ENCODE measurements around the gene SORCS2.

SORCS2 gene

DNA sequence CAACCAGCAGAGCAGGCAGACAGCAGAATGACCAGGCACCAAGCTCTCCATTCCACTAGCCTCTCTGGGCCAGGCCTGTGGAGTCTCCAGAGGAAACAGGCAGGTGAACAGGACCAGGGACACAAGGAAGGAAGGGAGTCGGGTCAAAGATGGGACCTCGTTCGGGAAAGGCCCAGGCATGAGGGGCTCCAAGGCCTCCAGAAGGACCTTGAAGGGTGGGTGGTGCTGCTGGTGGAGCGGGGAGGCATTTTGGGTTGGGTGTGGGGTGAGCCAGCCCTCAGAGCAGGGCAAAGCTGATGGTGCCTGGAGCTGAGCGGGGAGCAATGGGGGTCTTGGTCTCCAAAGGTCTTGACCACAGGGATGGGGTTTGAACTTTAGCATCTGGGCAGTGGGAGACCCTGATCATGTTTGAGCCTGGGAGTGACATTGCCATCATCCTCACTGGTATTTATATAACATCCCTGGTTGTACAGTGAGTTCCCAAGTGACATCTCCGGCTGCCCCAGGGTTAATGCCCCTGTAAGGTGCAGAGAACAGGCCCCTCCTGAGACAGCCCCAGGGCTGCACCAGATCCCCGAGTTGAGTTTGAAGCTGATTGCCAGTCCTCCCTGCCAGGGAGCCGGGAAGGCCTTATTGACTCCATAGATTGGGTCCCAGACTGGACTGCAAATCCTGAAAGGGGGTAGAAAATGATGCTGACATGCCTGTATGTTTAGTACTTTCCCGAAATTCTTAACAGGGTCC lies 189.7 kb downstream of the SORCS2 start:
- DNase-seq (ENCODE audit: low spot score) = peak; percentile 33
- TF ChIP-seq, protein P1, sequence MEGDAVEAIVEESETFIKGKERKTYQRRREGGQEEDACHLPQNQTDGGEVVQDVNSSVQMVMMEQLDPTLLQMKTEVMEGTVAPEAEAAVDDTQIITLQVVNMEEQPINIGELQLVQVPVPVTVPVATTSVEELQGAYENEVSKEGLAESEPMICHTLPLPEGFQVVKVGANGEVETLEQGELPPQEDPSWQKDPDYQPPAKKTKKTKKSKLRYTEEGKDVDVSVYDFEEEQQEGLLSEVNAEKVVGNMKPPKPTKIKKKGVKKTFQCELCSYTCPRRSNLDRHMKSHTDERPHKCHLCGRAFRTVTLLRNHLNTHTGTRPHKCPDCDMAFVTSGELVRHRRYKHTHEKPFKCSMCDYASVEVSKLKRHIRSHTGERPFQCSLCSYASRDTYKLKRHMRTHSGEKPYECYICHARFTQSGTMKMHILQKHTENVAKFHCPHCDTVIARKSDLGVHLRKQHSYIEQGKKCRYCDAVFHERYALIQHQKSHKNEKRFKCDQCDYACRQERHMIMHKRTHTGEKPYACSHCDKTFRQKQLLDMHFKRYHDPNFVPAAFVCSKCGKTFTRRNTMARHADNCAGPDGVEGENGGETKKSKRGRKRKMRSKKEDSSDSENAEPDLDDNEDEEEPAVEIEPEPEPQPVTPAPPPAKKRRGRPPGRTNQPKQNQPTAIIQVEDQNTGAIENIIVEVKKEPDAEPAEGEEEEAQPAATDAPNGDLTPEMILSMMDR (IDR thresholded peaks at IDR 0.05) = no peak
- Histone ChIP-seq H3K4me3 (no peak overlapping the region), H3K27ac (no peak overlapping the region)

DNA sequence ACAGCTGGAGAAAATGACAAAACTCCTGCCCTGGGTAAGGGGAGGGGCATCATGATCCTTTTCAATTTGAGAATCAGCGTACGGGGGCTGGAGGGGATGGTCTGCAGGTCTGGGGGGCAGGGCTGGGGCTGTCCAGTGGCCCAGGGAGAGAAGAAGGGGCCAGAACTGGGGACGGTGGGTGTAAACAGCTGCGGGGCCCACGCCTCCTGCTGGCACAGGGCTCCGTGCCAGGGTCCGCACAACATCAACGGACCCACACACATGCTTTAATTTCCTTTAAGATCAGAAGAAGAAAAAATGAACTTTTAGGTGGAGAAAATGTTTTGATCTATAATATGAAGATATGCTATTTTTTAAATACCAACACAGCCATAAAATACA lies 190.3 kb downstream of the SORCS2 start:
- peak; percentile 33 for DNase-seq (ENCODE audit: low spot score)
- TF ChIP-seq, protein P1 (IDR thresholded peaks at IDR 0.05) = no peak
- H3K4me3 ChIP-seq = no peak overlapping the region
- H3K27ac ChIP-seq = no peak overlapping the region

DNA sequence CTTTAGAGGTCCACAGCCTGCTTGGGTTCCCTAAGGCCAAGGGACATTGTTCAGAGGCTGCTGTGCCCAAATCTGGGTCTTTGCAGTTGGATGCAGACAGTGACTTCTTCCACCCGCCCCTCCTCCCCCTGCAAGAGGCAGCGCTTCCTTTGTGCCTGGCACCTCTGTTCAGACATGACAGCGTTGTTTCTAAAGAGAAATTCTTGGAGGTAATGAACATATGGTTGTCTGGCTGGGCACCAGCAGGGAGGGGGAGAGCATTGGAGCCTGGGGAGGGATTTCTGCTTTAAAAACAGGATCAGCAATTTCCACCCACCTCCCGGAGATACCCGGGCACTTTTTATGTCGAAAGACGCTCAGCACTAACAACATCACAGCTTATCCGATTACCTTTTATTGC lies 190.9 kb downstream of the SORCS2 start:
- TF ChIP-seq, protein P1 (IDR thresholded peaks at IDR 0.05) = no peak
- Histone ChIP-seq H3K4me3 (no peak overlapping the region), H3K27ac (no peak overlapping the region)
- peak; percentile 16 for DNase-seq (ENCODE audit: low spot score)

DNA sequence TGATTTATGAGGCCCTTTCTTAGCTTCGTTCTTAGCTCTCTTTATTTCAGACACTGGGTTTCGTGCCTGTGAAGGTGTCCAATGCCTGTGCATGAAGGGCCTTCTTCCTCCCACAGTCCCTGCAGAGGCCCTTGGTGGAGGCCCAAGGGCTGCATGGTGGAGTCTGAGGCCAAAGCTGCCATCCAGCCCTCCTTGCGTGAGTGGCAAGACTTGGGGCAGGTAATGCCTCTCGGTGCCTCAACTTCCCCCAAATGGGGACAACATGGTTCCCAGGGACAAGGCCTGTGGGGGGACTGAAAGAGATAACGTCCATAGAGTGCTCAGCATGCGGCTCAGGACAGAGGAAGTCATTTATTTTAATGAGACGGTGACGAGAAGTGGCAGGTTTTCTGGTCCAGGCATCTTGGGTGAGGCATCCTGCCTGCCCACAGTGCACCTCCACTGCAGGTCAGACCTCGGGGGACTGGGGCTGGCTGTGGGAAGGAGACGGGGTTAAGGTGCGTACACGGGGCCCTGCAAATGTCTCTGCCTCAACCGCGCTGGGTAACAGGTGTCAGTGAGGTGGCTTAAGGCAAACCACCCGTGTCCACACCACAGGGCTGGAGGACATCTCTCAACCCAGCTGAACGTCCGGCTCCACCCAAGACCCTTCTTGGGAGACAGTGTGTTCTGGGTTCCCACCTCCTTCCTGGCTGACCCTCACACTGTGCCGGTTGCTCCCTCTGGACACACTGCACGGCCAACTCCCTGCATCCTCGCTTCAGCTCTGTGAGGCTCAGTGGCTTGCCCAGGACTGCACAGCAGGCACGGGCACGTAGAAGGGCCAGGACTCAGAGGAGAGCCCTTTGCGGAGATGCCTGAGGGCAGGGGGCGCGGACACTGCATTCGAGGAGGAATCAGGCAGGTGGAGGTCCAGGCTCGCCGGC lies 191.9 kb downstream of the SORCS2 start:
- peak; percentile 38 for DNase-seq (ENCODE audit: low spot score)
- TF ChIP-seq, protein P1 (IDR thresholded peaks at IDR 0.05) = no peak
- H3K27ac ChIP-seq = no peak overlapping the region
- no peak overlapping the region for H3K4me3 ChIP-seq

DNA sequence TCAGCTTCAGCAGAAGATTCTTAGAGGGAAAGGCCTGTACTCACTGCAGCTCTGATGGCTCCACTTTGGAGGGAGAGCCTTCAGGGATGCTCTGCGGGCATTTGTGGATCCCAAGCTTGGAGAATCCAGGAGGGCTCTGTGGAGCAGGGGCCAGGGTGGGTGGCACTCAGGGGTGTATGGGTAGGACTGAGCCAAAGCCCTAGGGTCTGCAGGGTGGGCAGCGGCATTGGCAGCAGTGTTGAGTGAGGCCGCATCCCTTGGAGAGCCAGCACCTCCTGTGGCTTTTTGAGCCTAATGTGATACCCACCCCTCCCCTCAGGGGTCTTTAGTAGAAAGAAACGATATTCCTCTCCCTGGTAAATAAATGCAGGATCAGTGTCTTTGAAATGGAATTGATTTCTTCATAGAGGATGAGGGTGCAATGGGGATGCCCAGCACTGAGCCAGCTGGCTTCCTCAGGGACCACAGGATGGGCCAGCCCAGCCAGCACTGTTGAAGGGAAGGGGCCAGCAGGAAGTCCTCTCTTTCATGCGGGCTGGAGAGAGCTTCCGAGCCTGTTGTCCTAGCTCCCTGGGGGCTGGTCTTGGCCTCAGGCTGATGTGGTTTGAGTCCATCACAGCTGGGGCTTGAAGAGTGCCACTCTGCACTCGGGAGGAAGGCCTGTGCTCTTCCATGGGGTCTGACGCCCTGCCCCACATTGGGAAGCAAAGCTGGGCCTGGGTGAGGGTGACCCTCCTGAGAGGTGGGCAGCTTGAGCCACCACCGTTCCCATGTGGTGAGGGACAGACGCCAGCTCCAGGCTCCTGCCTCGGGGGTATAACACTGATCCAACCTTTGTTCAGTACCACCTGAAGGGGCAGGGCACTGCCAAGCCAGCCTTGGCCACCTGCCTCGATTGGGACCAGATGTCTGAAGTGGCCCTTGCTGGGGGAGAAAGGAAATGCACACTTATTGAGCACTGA lies 192.9 kb downstream of the SORCS2 start:
- DNase-seq (ENCODE audit: low spot score) = no peak
- TF ChIP-seq, protein P1 (IDR thresholded peaks at IDR 0.05) = no peak
- no peak overlapping the region for H3K27ac ChIP-seq
- H3K4me3 ChIP-seq = no peak overlapping the region

DNA sequence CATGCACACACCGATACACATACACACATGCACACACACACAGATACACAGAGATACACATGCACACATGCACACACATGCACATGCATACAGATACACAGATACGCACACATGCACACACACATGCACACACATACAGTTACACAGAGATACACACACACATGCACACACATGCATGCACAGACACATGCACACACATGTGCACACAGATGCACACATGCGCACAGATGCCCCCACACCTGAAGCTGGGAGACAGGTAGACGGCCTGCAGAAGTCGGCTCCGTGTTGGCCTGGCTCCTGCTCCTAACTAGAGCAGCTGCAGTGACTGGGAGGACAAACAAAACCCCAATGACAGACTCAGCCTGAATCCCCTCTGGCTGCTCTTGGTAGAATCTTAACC lies 195.6 kb downstream of the SORCS2 start:
- TF ChIP-seq, protein P1 (IDR thresholded peaks at IDR 0.05) = no peak
- Histone ChIP-seq H3K4me3 (no peak overlapping the region), H3K27ac (no peak overlapping the region)
- DNase-seq (ENCODE audit: low spot score) = peak; percentile 46
